GM21390 (cell line): ENCODE results near the gene ATG4C.
"Not testable (repeated sequence)": the region's sequence is repeated elsewhere in the genome, so short reads cannot be mapped to it uniquely, and the experiment has no call there.

Experiments used
- ATAC-seq: cut with Tn5 transposase; IDR thresholded peaks from one replicate; pipeline ENCODE4 v1.9.1; 2021; ENCODE audit not compliant: unreplicated experiment

ATG4C gene

DNA sequence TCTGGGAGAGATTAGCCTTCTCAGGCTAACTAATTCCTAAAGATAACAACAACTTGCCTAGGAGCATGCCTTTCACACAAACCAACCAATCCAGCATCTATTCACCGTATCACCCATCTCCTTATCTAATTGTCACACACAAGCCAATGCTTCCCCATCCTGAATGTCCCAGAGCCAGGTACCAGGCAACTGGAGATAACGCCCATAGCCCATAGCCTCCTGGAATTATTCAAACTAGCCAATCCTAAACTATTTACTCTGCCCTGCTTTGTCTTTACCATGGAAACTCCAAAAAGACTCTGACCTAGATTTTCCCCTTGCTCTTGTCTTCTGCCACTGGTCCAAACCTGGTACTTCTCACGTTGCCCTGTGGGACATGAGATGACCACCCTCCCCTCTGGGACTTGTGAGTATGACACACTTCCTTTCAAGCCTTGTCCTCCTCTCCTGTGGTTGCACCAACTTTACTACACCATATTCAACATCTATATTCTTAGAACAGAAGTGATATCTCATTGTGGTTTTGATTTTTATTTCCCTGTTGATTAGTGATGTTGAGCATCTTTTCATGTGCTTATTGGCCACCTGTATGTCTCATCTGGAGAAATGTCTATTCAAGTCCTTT, 8.8 kb upstream of the ATG4C start:
- ATAC-seq = no peak

GRCh38 chr1:62778208-62778607, 5.7 kb upstream of the ATG4C start:
- no peak for ATAC-seq

DNA sequence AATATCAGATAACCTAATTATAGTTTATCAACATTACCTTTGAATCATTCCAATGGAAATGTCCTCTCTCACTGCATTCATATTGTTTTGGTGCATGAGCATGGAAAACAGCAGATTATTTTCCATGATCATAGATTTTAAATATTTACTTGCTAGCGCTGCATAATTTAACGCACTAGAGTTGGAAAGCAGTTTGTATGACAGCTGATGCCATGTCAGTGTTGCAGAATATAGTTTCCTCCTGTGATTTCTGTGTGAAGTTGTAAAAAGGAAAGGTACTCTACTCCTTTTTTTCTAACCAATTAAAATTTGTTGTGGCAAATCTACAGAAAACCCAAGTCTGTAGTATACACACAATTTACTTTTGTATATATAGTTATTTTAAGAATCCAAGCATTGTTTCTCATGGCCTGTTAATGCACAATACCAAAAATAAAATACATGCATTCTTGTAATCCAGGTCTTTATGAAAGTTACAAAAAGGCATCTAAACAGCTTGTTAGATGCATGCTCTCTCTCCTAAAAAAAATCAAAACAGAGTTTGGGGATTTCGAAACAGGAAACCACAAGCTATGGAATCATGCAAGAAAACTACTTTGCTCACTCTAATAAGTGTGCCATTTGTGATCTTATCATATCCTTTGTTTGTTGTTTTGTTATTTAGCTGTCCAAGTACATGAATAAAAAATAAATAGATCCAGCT, 1.9 kb upstream of the ATG4C start:
- no peak for ATAC-seq

DNA sequence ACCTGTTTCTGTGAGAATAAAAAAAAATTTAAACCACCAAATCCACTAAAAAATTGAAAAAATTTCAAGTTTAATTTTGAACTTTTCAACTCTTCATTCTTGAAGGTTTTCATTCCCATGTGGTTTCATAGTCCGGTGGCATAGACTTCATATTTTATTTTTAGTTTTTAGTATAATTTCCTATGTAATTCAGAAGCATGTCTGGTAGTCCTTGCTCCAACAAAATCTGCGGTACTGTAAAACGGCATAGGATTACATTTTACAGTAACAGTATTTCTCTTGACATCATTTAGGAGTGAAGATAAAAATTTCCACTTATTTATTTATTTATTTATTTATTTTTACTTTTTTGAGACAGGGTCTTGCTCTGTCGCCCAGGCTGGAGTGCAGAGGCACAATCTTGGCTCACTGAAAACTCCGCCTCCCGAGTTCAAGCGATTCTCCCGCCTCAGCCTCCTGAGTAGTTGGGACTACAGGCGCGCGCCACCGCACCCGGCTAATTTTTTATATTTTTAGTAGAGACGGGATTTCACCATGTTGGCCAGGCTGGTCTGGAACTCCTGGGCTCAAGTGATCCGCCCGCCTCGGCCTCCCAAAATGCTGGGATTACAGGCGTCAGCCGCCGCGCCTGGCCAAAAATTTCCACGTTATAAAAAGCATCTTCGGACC, 1.3 kb upstream of the ATG4C start:
- not testable (repeated sequence) for ATAC-seq

DNA sequence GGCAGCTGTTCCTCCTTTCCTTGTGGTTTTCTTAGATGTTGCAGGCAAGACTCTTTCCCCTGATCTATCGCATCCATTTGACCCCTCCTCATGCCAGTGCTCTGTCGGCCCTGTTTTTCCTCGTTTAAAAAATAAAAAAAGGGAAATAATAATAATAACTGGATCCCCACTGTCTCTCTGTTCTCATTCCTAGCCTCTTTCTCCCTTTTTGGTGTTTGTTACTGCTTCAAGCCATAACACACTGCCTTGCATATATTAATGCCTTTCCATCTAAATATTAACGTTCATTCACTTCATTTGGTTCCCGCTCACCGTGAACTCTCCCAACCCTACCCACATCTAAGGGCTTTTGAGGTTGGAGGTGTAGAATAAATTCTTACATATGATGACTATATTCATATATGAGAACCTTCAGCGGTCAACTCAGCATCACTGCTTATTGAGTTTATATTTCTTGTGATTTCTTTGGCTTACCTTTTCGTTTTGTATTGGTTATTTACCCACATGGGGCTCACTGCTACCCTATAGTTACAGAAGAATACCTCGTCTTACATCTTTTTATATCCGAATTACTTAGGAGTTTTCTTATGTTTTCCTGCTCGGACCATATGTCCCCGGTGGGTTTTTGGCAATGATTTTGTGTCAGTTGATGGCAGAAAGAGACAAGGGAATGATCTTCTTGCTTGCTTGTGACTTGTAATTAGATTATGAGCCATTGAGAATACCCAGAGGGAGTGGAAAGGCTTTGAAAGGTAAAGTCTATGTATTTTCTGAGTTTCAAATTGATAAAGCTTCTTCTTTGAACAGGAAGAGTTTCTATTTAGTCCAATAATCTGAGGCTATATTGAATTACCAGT, 805 bp downstream of the ATG4C start:
- ATAC-seq = peak; percentile 17

DNA sequence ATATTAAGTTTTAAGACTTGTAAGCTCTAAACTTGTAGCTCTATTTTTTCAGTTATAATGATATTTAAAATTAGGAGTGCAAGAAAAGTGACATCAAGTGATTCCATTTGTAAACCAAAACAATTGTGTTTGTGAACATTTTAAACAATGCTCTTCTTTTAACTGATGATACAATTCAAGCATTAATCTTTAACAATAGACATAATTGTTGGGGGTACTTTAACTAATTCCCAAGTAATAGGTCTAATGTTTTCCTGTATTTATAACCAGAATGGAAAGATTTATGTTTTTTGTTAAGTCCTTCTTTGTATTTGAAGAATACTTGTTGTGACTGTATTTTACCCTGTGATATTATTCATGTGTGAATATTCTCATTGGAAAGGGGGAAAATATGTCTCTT, 6.8 kb downstream of the ATG4C start:
- no peak for ATAC-seq

DNA sequence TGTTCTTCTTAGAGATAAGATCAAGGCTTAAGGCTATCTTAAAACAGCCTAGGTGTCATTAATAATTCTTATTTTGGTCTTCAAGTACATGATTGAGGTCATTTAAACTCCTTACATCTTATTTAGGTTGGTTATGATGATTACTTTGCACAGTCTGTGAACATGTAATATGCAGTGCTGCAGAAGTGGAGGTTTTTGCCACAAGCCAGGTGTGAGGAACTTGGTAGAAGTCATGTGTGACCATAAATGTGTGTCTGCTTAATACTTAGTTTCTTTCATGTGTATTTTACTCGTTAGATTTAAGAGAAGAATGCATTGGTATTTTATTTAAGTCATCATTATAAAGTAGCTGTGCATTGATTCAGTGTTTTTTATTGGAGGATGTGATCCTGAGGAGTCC, 10.1 kb downstream of the ATG4C start:
- ATAC-seq = peak; percentile 49

- no peak for ATAC-seq
These were observed 12.3 kb downstream of the ATG4C start for GRCh38 chr1:62796221-62796620.

GRCh38 chr1:62799688-62800087, 15.8 kb downstream of the ATG4C start:
- no peak for ATAC-seq

- peak; percentile 51 for ATAC-seq
These were observed 16.3 kb downstream of the ATG4C start for GRCh38 chr1:62800281-62800680.

- peak; percentile 99 for ATAC-seq
These were observed 16.9 kb downstream of the ATG4C start for GRCh38 chr1:62800825-62801306.

DNA sequence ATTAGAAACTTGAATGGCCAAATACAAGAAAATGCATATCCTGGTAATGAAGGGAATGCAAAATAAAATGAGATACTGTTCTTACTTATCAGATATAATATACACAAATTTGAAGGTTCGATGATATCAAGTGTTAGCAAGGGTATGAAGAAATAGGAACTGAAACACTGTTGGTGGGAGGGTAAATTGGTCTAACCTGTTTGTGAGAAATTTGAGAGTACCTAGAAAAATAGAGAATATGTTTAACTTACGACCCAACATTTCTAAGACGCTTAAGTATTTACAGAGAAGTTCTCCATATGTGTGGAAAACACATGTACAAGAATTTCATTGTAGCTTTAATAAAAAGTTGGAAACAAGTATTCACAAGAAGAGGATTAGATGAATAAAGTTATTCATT, 25.9 kb downstream of the ATG4C start:
- peak; percentile 58 for ATAC-seq

- peak; percentile 92 for ATAC-seq
These were observed 26.7 kb downstream of the ATG4C start for GRCh38 chr1:62810420-62811274.

DNA sequence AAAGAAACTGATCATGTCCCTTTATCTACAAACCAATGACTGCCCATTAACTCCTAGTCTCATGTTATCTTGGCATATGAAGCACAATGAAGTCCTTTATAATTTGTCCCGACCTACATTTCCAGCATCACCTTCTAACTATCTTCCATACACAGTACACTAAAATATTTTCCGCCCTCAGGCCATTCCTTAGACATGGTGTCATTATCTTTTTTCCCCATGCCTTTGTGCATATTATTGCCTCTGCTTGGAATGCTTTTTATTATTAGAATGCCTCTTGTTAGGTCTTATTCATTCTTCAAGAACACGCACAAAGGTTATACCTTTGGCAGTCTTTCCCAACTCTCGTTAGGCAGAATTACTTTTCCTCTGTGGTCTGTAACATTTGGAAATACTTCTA, 39.6 kb downstream of the ATG4C start:
- no peak for ATAC-seq

DNA sequence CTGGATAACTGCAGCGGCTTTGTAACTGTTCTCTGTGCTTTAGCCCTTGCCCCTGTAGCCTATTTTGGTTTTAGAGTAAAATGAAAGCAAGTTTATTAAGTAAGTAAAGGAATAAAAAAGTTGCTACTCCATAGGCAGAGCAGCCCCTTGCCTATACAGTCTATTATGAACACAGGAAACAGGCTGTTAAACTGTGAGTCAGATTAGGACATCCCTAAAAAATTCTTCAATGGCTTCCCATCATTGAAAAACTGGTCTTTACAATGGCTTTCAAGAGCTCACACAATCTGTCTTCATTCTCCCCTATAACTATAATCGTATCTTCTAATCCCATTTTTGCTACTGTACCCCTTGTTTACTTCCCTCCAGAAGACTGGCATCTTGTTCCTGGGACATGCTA, 43.0 kb downstream of the ATG4C start:
- ATAC-seq = no peak

DNA sequence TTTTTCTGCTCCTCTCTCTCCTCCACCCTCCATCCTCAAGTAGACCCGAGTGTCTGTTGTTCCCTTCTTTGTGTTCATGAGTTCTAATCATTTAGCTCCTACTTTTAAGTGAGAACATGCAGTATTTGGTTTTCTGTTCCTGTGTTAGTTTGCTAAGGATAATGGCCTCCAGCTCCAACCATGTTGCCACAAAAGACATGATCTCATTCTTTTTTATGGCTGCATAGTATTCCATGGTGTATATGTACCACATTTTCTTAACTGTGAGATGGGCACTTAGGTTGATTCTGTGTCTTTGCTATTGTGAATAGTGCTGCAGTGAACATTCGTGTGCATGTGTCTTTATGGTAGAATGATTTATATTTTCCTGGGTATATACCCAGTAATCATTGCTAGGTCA, 43.9 kb downstream of the ATG4C start:
- not testable (repeated sequence) for ATAC-seq

- ATAC-seq = no peak
These were observed 48.3 kb downstream of the ATG4C start for GRCh38 chr1:62832276-62832675.

- ATAC-seq = no peak
These were observed 49.6 kb downstream of the ATG4C start for GRCh38 chr1:62833529-62833928.

DNA sequence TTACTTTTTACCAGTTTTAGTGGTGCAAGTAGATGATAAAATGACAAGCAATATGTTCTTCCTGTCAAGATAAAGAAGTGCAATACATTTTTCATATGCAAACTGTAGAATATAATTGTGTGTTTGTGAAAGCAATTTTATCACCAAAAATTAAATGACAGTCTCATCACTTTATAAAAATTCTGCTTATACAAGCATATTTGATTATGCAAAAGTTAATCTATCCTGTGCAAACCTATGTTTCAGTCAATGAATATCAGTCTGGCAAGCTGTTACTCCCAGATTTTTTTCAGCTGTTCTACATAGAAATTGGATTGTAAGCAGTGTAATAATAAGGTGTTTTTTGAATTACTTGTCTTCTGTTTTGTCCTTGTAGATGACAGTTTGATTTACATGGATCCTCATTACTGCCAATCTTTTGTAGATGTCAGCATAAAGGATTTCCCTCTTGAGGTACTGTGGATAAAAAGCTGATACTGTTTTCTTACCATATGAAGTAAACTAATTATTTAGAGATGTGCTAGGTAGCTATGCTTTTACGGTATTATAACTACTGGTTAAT, 50.5 kb downstream of the ATG4C start:
- ATAC-seq = no peak
